Heart right ventricle (tissue), 16 donors: Measurements from ENCODE around the gene FN3K. TPM values are rescaled to one million over a fixed set of nuclear protein-coding genes. Genes with fewer than 3 reads are reported as not detected.

Source experiments
- ATAC-seq, 8 donors: fragments of 200-7000 bp; cut with Tn5 transposase; one replicate each; pipeline ENCODE4 v1.9.1; 2020; ENCODE audit warnings: mild to moderate bottlenecking in 8 of 8, moderate library complexity in 8 of 8, moderate number of reproducible peaks in 1 of 8
- DNase-seq, 2 donors: peaks; one replicate each; pipeline ENCODE4 v3.0.0-alpha.2; 2020
- H3K27ac ChIP-seq, 10 donors: fragments of 200-600 bp; sonication (generic) in 2 of 10; one replicate each; pipeline versions ENCODE4 v1.5.0 to v1.8.0; 2020 to 2022; ENCODE audit warnings: mild to moderate bottlenecking in 3 of 10
- H3K27me3 ChIP-seq, 7 donors: fragments of 200-600 bp; one replicate each; pipeline ENCODE4 v1.8.0; 2021 to 2022; ENCODE audit warnings: mild to moderate bottlenecking in 2 of 7
- H3K36me3 ChIP-seq, 9 donors: fragments of 200-600 bp; sonication (generic) in 1 of 9; one replicate each; pipeline versions ENCODE4 v1.5.0 to v1.8.0; 2020 to 2022; ENCODE audit warnings: mild to moderate bottlenecking in 2 of 9
- H3K4me1 ChIP-seq, 9 donors: fragments of 200-600 bp; sonication (generic) in 1 of 9; one replicate each; pipeline versions ENCODE4 v1.5.0 to v1.8.0; 2020 to 2022; ENCODE audit warnings: mild to moderate bottlenecking in 4 of 9
- H3K4me3 ChIP-seq, 10 donors: fragments of 200-600 bp; sonication (generic) in 2 of 10; one replicate each; pipeline versions ENCODE4 v1.5.0 to v1.8.0; 2020 to 2022; ENCODE audit warnings: mild to moderate bottlenecking in 7 of 10, moderate library complexity in 2 of 10
- H3K9me3 ChIP-seq, 11 donors: fragments of 200-600 bp in 10 of 11; sonication (generic) in 2 of 11; one replicate each; pipeline versions ENCODE4 v1.5.0 to v1.8.0; 2013 to 2022; ENCODE audit warnings: mild to moderate bottlenecking in 2 of 11, control low read depth in 1 of 11, moderate library complexity in 1 of 11
- CTCF ChIP-seq, 9 donors: fragments of 200-600 bp; sonication (generic) in 2 of 9; IDR thresholded peaks; one replicate each; pipeline versions ENCODE4 v1.5.0 to v1.8.0; 2021 to 2022; ENCODE audit warnings: antibody characterized with exemption in 9 of 9, mild to moderate bottlenecking in 5 of 9, moderate library complexity in 1 of 9
- WGBS, 2 donors: extraction: QIAGEN DNeasy Blood & Tissue Kit; methylation state at CpG; one replicate each; pipeline ENCODE4 v1.1.7; 2013; ENCODE audit warnings: inconsistent platforms in 1 of 2; 5-methylcytosine and 5-hydroxymethylcytosine counted together
- intact Hi-C, 10 donors: fragments of 100-400 bp; cut with DNase I; formaldehyde crosslinking; loops; one replicate each; pipeline versions ENCODE4 v1.11.1 to v1.14.2; 2022
- polyA plus RNA-seq, 2 donors: library from polyadenylated mRNA; stranded (reverse); fragments of 200-250 nt; gene quantifications; one replicate each; pipeline ENCODE4 v1.2.3, GENCODE V29; 2013
- total RNA-seq, 10 donors: library from RNA; stranded (reverse); fragmentation: NEBNext Ultra II Directional in 3 of 10; extraction: Animal tissue kit (Norgen Biotek cat#: 25700) in 3 of 10; gene quantifications; one replicate each; pipeline versions ENCODE4 v1.2.1 to v1.2.4, GENCODE V29; 2021 to 2023
- donor health status: Arrhythmogenic right ventricular cardiomyopathy.
- donor health status: ischemic (EF 13 %, LVEDD 7.1; RV severe dilation, severe dysfunction).
- donor health status: healthy with polysubstance abuse.
- donor health status: DM: no; HTN: yes; CAD: no.
- donor health status: DM: no; HTN: no; CAD: no.
- donor health status: ischemic (EF 25% LVEDD 6.9; RV normal size, moderate dysfunction).
- donor health status: ischemic (EF 25% LVEDD 5.7; RV mildly dilated, moderate dysfunction).
- donor health status: healthy.
- donor health status: DM: yes; HTN: yes; CAD: no.
- donor health status: Ischemic cardiomyopathy.
- donor health status: ischemic (EF 35%, LVEDD 5.7; RV mildly dilated, moderate dysfunction).
- donor health status: nonischemic (EF 11% LVEDD 7.7; RV severe dilation, severe dysfunction).
- donor health status: DM: yes; HTN: yes; CAD: no.
- donor health status: PGD.
- donor health status: ischemic (EF 29% LVEDD 5.4; RV normal size, mild dysfunction).
- donor health status: nonischemic (EF 23%, LVEDD 6.1; RV moderate dilation, normal function).

The FN3K gene
- total and polyA plus RNA-seq, 12 donors = 48.4 to 115 (median 90.7) TPM

GRCh38 chr17:82797061-82797460, 61.6 kb downstream of the FN3K start:
- intact Hi-C loops = loop anchor here in 1 of 10 donors (5.0 kb wide), 1 partner anchor 35 kb away; no protein-coding TSS in a partner anchor
- H3K27me3 ChIP-seq = no peaks in the 10 kb centered on the region
- WGBS, 2 donors = 97 to 98% methylated on average over 9 of the region's 9 CpGs
- peak overlapping the region in 1 of 10 donors; percentile 74 for H3K27ac ChIP-seq
- no peaks in the 10 kb centered on the region for H3K9me3 ChIP-seq
- no peak for TF ChIP-seq CTCF (IDR thresholded peaks at IDR 0.05)
- no peak for DNase-seq
- peaks cover 0 to 48% (median 0%) of the 10 kb centered on the region in 9 donors for H3K36me3 ChIP-seq
- ATAC-seq = no peak
- peaks cover 0 to 29% (median 20%) of the 10 kb centered on the region in 9 donors for H3K4me1 ChIP-seq
- H3K4me3 ChIP-seq = no peak overlapping the region

GRCh38 chr17:82798752-82799151, 63.3 kb downstream of the FN3K start:
- Histone ChIP-seq H3K36me3 (peaks cover 0 to 48% (median 0%) of the 10 kb centered on the region in 9 donors), H3K27ac (no peak overlapping the region), H3K4me1 (peaks cover 0 to 39% (median 19%) of the 10 kb centered on the region in 9 donors), H3K27me3 (no peaks in the 10 kb centered on the region), H3K4me3 (no peak overlapping the region), H3K9me3 (no peaks in the 10 kb centered on the region)
- intact Hi-C loops = loop anchor here in 1 of 10 donors (5.0 kb wide), 1 partner anchor 34 kb away; no protein-coding TSS in a partner anchor
- ATAC-seq (no peak), DNase-seq (no peak)
- WGBS, 2 donors = 97 to 99% methylated on average over 7 of the region's 7 CpGs
- TF ChIP-seq CTCF (IDR thresholded peaks at IDR 0.05) = no peak

- no peak for TF ChIP-seq CTCF (IDR thresholded peaks at IDR 0.05)
- Histone ChIP-seq H3K4me3 (no peak overlapping the region), H3K4me1 (peaks cover 5 to 37% (median 18%) of the 10 kb centered on the region in 9 donors), H3K36me3 (peaks cover 0 to 48% (median 0%) of the 10 kb centered on the region in 9 donors), H3K9me3 (no peaks in the 10 kb centered on the region), H3K27me3 (no peaks in the 10 kb centered on the region), H3K27ac (no peak overlapping the region)
- ATAC-seq (no peak), DNase-seq (no peak)
- intact Hi-C loops = loop anchor here in 1 of 10 donors (5.0 kb wide), 1 partner anchor 33 kb away; no protein-coding TSS in a partner anchor
- 94 to 95% methylated on average over 16 of the region's 16 CpGs for WGBS, 2 donors
Measured at GRCh38 chr17:82799591-82799990, 64.2 kb downstream of the FN3K start.

Other genes with a start within 250 kb of the FN3K start
- gene FOXK2, start 215.9 kb upstream of the FN3K start, total RNA-seq = 10 to 100 TPM; 27.5 to 66.6 (median 31.0) TPM
- 10 to 100 TPM; 16.5 to 24.7 TPM for gene FOXK2, start 215.9 kb upstream of the FN3K start, polyA plus RNA-seq
- gene WDR45B, start 87.2 kb upstream of the FN3K start, total RNA-seq = 10 to 100 TPM; 33.0 to 45.5 (median 39.7) TPM
- 10 to 100 TPM; 23.3 to 43.8 TPM for gene WDR45B, start 87.2 kb upstream of the FN3K start, polyA plus RNA-seq
- gene RAB40B, start 36.9 kb upstream of the FN3K start, total RNA-seq = 10 to 100 TPM; 16.9 to 42.4 (median 21.7) TPM
- 10 to 100 TPM in 1 of 2 donors, 1 to 10 TPM in 1; 8.0 to 16.5 TPM for gene RAB40B, start 36.9 kb upstream of the FN3K start, polyA plus RNA-seq
- gene FN3KRP, start 18.9 kb upstream of the FN3K start, total RNA-seq = 10 to 100 TPM; 10.3 to 18.7 (median 14.7) TPM
- gene FN3KRP, start 18.9 kb upstream of the FN3K start, polyA plus RNA-seq = 10 to 100 TPM; 15.4 to 21.5 TPM
- 10 to 100 TPM; 41.3 to 79.0 (median 49.6) TPM for gene TBCD, start 16.4 kb downstream of the FN3K start, total RNA-seq
- gene TBCD, start 16.4 kb downstream of the FN3K start, polyA plus RNA-seq = 100 to 1,000 TPM in 1 of 2 donors, 10 to 100 TPM in 1; 89.8 to 107 TPM
- gene ZNF750, start 104.4 kb downstream of the FN3K start, total RNA-seq = under 1 TPM in 3 of 10 donors, not detected in 7; 0.11 to 0.20 (median 0.15) TPM
- under 1 TPM; 0.14 to 0.15 TPM for gene ZNF750, start 104.4 kb downstream of the FN3K start, polyA plus RNA-seq